ENCODE results near the gene WWOX.

Gene WWOX

DNA sequence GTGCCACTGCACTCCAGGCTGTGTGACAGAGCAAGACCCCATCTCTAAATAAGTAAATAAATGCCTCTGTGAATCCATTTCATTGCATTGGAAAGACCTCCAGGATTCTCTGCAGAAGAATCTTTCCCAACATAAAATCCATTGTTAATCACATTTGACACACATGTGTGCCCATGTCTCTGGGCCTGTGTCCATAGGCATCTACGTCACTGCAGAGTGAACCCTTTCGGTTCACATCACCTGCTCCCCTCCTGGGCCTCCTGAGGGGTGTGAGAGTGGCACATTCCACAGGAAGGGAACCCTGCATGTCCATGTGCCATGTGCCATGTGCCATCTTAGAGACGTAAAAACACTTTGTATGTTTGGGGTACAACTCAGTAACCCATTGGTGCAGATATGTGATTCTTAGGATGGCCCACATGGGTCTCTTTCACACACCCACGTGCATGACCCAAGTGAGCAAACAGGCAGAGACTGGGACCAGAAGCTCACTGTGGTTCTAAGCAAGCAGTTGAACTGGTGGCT is 1073.6 kb downstream of the WWOX start:
- DNase-seq = no peak

- no peak for DNase-seq
These were observed 1074.5 kb downstream of the WWOX start for GRCh38 chr16:79173919-79174318.

DNA sequence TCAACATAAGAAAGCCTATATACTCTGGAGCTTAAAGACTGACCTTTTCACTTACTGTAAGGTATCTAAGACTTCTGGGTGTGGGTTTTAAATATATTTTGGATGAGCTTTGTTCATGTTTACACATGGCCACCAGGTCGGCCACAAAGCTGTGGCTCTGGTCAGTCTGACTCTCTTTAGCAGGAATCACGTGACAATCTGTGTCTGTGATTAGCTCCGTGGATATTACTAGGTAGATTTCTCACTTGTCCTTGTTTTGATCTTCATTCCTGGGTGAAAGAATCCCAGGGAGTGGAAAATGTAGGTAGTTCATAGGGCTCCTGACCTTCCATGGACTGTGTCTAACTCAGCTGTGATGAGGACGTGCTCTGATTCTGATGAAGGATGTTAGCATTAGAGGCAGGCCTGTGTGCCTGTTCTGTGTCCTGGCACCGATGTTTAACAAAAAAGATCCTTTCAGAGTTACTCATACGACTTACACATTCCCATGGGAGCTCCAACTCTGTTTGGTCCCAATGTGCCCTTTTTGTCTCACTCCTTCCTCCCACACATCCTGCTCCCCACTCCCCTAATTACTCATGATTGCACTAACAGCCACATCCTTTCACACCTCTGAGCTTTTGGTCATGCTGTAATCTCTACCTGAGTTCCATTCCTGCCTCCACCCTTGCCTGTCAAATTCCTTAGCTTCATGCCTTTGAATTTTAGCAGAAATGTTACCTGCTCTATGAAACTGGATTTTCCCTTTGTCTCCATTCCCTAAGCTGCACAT is 1076.0 kb downstream of the WWOX start:
- DNase-seq = no peak

- peak; percentile 14 for DNase-seq
These were observed 1077.6 kb downstream of the WWOX start for GRCh38 chr16:79177018-79177417.

DNA sequence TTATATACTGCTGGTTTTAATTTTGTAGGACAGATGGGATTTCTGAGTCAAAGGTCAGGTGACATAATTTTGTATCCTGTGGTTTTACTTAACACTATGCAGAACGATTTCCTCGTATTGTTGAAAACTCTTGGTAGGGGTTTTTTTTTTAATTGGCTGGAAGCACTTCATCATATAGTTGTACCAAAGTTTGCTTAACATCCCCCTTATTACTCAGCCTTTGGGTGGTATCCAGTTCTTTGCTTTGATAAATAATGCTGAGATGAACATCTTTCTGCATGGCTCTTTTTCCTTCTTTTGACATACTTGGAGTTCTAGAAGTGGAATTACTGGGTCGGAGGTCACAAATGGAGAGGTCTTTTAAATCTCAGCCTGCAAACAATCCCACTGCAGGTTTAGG is 1082.0 kb downstream of the WWOX start:
- DNase-seq = no peak

- DNase-seq = no peak
These were observed 1083.2 kb downstream of the WWOX start for GRCh38 chr16:79182616-79183015.

DNA sequence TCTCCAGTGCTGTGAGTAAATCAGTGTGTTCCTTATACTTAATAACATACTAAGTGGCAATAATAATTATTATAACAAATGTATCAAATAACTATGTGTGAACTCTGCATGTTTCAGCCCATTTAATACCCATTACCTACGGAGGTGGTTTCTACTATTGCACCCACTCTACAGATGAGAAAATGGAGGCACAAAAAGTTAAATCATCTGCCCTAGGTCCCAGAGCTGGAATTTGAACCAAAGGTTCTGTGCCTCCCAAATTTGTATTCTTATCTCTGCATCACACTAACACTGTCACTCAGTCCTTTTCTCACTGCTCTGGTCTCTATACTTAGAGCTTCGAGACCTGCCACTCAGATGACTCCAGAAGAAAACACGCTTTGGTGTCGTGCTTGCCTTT is 1084.1 kb downstream of the WWOX start:
- DNase-seq = no peak

GRCh38 chr16:79184464-79185030 is 1085.1 kb downstream of the WWOX start:
- no peak for DNase-seq

DNA sequence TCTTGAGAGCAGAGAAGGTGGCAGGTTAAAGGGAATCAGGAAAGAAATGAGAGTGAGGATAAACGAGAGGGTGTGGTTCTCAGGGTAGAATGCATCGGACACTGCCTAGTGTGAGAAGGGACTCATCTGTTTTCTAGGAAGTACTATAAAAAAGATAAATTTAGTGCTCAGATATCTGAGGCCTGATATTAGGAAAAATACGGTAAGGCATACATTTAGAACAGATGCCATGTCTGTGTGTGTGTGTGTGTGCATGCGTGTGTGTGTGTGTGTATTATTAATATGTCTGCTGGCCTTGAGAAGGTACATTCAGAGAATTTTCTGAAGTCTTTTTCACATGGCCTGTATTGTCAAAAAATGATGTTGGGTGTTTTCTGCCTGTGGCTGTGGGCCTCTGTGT is 1086.3 kb downstream of the WWOX start:
- DNase-seq = no peak

DNA sequence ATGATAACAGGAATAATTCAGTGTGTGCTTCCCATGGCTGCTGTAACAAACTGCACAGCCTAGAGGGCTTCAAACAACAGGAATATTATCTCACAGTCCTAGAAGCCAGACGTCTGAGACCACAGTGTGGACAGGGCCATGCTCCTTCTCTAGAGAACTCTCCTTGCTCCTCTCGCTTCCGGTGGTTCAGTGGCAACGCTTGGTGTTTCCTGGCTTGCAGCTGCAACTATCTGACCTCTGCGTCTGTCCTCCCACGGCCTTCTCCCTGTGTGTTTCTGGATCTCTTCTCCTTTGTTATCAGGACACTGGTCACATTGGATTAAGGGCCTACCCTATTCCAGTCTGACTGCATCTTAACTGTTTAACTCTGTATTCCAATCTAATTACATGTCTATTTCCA is 1086.7 kb downstream of the WWOX start:
- no peak for DNase-seq

- no peak for DNase-seq
These were observed 1088.8 kb downstream of the WWOX start for GRCh38 chr16:79188115-79188738.

GRCh38 chr16:79188739-79189122 is 1089.3 kb downstream of the WWOX start:
- DNase-seq = no peak

- DNase-seq = no peak
These were observed 1091.1 kb downstream of the WWOX start for GRCh38 chr16:79190542-79190941.

DNA sequence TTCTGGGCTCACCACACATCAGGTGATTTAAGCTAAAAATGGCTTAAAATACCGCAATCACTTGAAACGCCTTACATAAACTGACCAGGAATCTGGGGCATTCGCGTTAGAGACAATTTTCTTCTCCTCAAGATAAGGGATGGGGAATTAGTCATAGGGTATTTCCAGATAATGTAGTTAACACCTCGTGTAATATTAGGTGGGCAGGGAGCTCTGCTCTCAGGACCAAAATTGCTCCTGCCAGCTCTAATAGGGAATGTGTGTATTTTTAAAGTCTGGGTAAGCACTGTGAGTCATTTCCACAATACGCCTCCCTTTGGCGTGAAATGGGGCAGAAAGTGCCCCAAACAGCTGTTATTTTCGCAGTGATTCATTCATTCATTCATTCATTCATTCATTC is 1092.5 kb downstream of the WWOX start:
- no peak for DNase-seq

GRCh38 chr16:79192904-79193303 is 1093.5 kb downstream of the WWOX start:
- DNase-seq = no peak

DNA sequence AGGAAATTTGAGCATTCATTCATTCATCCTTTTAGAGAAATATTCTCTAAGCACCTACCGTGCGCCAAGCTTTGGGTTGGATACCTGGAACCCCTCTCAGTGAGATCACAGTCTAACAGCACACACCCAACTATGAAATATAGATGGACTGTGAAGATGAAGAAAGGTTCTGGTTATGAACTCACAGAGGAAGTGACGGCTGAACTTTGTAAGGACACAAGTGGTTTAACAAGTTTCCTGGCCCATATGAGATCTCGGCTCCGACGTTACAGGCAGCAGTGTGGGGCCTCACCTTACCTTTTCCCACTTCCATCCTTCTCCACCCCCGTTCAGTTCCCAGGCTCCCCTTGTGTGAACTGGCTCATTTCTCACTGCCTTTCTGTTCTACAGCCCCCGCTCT is 1094.8 kb downstream of the WWOX start:
- no peak for DNase-seq

DNA sequence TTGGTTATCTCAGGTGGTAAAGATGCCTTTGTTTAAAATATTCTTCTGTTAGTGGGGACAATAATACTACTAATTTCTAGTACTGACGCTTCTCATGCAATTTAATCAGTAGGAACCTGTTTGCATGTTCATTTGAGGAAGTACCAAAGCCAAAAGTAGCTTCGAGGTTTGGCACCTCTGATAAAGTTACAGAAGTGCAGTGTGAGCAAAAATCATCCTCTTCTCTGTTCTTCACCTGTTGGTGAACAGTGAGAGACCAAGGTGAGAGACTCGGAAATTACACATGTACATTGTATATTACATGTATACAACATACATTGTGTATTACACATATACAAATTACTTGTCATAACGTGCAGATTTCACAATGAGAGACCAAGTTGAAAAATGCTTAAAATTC is 1096.5 kb downstream of the WWOX start:
- no peak for DNase-seq

DNA sequence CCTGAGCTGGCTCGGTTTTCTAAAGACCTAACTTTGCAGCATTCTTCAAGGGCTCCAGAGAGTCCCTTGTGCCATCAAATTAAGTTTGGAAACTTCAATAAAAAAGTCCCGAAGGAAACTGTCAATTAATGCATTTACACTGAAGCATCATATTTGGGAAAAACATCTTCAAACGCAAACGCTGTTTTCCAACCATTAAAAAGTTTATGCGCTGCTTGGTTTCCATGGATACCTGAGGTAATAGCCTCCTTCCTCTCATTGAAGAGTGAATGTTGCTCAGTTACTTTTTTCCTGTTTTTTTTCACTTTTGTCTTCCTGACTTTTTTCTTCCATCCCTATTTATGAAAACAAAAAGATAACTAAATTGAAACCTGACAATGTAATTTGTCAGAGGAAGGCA is 1102.0 kb downstream of the WWOX start:
- DNase-seq = no peak

GRCh38 chr16:79202977-79203376 is 1103.5 kb downstream of the WWOX start:
- DNase-seq = no peak

DNA sequence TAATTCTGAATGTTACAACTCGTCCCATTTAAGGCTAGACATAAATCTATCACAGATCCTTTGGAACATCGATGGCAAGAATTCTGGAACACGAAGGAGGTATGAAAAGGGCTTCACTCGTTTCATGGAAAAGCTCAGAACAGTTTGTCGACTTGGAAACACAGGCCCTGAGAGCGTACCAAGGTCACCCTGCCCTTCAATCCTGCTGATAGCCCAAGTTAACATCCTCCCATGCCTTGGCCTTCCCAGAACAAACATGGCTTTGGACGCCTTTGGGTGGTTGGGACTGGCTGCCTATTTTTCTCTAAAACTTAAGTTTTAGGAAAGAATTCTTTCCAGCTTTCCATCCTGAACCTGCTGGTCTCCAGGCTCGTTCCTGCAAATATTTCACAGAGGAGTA is 1105.0 kb downstream of the WWOX start:
- no peak for DNase-seq

DNA sequence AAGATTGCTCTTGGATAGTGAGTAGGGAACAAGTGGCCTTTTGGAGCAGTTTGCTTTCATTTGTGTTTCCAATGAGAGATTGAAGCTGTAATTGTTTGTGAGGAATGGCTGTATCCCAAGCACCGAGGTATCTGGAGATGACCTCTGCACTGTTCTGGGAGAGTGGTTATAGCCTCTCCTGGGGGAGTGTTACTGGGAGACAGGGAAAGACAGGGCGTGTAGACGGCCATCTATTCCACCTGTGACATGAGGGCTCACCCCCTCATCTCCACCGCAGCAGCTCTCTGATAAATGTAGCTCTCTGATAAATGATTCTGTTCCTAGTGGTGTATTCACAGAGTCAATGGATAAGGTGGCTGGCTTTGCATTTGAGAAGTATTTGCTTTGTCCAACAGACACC is 1107.4 kb downstream of the WWOX start:
- DNase-seq = no peak

DNA sequence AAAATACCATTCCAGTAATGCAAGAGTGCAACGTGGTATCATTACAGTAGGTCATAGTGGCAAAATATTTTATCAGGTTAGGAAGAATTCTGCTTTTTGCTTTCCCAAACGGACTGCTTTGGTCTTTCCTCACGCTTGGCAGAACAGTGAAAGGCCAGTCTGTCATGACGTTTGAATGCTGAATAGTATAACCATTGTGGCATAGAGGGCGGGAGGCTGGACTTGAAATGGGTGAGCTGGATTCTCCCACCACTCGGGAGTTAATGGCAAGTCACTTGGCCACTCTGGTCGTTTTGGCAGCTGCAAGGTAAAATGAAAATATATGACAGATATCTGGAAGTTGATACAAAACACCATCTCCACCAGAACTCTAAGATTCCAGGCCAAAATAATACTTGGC is 1109.9 kb downstream of the WWOX start:
- no peak for DNase-seq

DNA sequence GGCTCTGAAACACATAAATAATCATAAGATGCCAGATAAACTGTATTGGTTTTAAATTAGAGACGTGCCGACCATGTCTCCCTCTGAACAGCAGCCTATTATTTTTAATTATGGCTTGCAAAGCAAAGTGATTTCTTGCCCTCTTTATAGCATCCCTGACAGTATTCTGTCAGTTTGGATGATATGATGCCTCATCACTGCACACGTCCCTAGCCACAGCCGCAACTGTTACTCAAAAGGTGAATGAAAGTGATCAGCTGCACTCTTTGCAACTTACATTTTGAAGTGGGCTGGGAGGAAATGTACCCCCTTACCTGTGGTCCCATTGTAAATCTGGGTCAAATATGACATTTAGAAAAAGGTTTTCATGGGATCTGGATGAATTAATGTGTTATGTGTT is 1111.2 kb downstream of the WWOX start:
- DNase-seq = no peak

DNA sequence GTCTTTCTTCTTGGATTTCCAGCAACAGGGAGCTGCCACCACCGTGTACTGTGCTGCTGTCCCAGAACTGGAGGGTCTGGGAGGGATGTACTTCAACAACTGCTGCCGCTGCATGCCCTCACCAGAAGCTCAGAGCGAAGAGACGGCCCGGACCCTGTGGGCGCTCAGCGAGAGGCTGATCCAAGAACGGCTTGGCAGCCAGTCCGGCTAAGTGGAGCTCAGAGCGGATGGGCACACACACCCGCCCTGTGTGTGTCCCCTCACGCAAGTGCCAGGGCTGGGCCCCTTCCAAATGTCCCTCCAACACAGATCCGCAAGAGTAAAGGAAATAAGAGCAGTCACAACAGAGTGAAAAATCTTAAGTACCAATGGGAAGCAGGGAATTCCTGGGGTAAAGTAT is 1112.1 kb downstream of the WWOX start:
- DNase-seq = no peak

Measured in CD4-positive, alpha-beta T cell treated with Interferon gamma for 1 hour (primary cell).